HG02642 (cell line): ENCODE results near the gene MYMK.

Source experiments
- ATAC-seq: cut with Tn5 transposase; IDR thresholded peaks from one replicate; pipeline ENCODE4 v1.9.1; 2021; ENCODE audit warnings: mild to moderate bottlenecking; ENCODE audit not compliant: unreplicated experiment, poor library complexity

The MYMK gene

GRCh38 chr9:133558191-133559126 is 33.7 kb upstream of the MYMK start:
- peak; percentile 47 for ATAC-seq

DNA sequence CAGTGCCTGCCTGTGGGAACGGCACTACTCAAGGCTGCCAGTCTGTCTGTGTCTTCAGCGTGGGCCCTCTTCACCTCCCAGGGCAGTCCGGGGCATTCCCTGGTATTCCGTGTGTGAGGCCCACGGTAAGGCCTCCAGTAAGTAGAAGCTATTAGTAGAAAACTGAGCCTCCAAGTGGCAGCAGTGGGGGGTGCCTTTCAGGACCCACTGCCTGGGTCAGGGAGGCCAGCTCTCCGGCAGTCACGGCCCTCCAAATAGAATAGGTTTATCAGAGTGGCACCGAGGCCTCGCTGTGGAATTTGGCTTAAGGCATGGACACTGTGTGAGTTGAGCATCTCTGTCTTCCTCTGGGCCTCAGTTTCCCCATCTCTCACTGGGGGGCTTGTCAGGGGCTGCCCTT is 32.8 kb upstream of the MYMK start:
- no peak for ATAC-seq

GRCh38 chr9:133556354-133556753 is 31.6 kb upstream of the MYMK start:
- no peak for ATAC-seq

- no peak for ATAC-seq
These were observed 30.0 kb upstream of the MYMK start for GRCh38 chr9:133554729-133555128.

- no peak for ATAC-seq
These were observed 29.4 kb upstream of the MYMK start for GRCh38 chr9:133553973-133554713.

DNA sequence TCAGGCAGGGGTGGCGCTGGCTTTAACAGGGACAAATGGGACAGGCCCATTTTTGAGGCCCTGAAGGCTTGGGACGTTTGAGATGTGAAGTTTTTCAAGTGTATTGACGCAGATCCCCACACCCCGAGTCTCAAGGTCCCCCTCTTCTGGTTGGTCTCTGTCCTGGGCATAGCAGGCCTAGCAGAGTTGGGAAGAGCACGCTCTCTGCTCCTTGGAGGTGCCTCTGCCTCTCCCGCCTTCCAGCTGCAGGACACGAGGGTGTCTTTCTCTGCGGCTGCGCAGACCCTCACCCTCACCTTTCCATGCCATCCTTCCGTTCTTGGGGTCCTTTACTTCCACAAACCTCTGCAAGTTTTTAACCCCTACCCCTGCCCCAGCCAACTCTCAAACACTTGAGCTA is 28.4 kb upstream of the MYMK start:
- no peak for ATAC-seq

DNA sequence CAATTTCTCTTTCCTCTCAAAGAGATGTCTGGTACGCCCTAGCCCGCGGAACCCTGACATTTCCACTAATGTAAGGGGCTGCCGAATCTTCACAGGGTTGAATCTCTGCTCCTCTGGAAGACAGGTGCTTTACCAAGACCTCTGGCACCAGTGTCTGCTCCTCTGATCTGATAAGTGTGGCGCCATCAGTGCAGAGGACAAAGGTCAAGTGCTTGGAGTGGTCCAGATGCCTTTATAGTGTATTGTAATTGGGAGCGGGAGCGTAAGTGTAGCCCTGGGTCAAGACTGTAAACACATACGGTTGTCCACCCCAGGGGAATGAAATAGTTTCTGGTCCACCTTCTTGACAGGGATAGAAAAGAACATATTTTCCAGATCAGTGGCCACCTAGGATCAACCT is 27.5 kb upstream of the MYMK start:
- ATAC-seq: no peak

DNA sequence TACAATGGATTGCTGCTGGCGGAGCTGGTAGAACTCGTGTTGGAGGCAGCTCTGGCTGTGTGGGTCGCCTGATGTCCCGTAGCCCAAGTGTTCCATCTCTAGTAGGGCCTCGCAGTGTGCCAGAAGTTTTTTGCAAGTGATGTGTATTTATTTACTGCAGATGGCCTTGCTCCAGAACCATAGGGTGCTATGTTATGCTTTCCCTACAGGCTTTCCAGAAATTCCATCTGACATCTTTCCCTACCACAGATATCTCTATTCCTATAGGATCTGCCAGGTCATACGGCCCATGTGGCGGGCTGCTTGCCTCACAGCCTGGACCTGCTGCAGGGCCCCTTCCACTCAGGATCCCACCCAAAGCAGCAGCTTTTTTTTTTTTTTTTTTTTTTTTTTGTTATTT is 26.7 kb upstream of the MYMK start:
- ATAC-seq: no peak

- no peak for ATAC-seq
These were observed 22.4 kb upstream of the MYMK start for GRCh38 chr9:133547116-133547515.

DNA sequence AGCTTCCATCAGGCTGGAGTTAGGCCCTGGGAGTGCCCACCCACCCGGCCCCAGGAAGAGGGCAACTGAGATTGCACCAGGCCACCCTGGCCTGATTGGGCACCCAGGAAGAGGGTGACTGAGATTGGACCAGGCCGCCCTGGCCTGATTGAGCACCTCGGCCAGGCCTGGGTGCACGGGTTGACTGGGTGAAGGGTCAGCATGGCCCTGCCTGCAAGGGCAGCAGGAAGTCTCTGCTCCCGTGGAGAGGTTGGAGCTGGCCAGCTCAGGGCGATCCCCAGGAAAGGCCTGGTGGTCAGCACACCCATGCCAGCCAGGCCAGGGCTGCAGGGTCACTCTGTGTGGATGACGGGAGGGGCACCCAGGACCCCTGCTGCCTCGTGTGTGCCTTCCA is 21.5 kb upstream of the MYMK start:
- ATAC-seq: no peak

DNA sequence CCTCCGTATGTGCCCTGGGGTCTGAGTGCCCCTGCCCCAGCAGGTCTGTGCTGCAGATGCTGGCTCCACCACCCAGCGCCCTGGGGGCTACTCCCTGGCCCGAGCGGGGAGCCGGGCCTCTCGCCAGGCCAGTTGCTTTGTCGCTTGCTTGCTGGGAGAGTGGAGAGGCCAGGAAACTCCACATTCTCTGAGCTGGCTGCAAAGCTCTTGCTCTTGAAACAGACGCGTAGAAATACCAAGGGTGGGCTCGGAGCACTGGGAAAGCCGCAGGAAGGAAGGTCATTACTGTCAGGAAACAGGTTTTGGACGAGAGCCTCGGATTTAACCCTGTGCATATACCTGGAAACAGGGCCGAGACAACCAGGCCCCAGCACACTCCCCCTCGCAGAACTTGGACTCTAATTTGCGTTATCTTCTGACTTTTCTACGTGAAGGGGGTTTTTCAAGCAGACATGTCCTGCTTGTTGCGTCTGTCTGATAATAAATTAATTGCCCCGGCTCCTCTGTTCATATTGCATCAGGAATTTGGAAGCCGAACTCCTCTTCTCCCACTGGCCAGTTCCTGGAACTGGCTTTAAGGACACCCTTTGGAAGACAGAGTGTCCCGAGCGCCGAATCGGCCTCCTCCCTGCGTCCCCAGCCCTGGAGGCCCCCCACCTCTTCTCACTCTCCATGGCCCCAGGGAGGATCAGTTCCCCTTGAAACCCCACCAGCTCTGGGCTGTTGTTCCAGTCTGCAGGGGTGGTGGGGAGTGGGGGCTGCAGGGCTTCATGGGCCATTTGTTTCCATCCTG is 20.9 kb upstream of the MYMK start:
- ATAC-seq: no peak

DNA sequence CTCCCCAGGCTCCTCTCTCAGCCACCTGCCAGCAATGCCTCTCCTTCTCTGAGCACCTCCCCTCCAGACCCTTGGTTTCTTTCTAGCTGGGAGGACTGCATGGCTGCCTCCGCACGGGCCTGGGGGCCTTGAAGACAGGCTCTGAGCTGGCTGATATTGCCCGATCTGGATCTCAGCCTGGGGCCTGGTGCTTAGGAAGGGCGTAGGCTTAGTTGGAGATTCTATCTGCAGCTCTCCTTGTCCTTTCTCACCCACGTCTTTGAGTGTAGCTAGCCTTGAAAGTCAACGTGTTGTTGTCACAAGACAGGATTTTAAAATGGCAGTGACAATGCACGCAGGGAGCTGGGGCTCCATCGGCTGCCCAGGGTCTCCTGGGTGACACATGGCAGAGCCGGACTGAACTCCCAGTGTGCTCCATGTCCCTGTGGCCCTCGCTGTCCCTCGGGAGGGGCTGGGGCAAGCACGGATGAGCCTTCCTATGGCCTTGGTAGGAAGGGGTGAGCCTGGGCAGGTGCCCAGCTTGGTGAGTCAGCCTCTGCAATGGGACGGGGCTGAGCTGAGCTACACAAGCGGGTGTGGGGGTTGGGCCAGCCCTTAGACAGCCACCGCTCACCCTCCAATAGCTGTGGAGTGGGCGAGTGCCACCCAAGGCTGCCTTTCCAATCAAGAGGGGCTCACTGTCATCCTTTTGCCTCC is 19.2 kb upstream of the MYMK start:
- ATAC-seq: no peak

- ATAC-seq: no peak
These were observed 17.2 kb upstream of the MYMK start for GRCh38 chr9:133542002-133542401.

DNA sequence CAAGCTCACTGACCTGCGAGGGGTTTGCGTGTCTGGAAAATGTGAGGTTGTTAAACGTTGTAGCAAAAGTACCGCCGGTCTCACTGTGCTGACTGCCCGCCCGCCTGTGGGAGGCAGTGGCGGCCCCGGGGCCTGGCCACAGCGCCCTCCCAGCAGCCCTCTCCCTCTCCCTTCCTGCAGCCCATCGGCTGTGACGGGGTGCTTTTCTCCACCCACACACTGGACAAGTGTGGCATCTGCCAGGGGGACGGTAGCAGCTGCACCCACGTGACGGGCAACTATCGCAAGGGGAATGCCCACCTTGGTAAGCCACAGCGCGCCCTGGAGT is 15.9 kb upstream of the MYMK start:
- ATAC-seq: no peak

DNA sequence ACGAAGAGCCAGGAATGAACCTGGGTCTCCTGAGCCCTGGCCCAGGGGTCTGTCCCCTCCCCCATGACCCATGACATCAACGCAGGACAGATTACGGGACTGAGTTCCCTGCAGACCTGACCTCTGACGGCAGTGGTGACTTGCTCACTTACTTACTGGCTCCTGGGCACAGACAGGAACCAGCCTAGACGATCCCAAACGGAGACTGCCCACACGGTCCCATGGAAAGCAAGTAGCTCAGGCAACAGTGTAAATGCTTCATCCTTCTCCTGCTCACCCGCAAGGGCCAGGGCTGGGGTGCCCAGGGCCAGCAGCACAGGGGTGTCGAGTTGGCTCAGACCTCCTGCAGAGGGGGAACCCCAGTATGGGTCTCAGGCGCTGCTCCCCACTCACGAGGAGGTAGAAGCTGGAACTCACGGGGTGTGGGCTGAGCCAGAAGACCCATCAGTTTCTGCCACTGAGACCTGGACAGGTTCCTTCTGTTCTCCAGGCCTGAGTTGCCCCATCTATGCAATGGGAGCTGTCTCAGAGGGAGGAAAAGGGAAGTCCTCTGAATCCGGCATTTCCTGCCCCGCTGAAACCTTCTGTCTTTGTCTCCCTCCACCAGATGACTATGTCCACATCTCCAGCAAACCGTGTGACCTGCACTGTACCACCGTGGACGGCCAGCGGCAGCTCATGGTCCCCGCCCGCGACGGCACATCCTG is 15.4 kb upstream of the MYMK start:
- no peak for ATAC-seq

- no peak for ATAC-seq
These were observed 14.4 kb upstream of the MYMK start for GRCh38 chr9:133538851-133539833.

DNA sequence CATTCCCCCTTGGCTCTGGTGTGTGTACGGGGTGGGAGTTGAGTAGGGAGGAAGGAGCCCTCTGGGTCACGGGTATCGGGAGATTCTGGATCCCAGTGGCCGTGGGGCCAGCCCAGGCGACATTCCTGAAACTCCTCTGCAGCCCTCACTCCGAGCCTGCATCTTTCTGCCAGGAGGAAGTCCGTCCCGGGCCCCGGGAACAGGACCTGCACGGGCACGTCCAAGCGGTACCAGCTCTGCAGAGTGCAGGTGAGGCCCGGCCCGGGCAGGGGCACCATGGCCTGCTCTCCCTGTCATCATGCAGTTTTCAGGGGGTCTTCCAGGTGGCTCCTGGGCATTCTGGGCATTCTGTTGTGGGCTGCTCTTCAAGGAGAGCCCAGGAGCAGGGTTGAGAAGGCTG is 13.4 kb upstream of the MYMK start:
- no peak for ATAC-seq

DNA sequence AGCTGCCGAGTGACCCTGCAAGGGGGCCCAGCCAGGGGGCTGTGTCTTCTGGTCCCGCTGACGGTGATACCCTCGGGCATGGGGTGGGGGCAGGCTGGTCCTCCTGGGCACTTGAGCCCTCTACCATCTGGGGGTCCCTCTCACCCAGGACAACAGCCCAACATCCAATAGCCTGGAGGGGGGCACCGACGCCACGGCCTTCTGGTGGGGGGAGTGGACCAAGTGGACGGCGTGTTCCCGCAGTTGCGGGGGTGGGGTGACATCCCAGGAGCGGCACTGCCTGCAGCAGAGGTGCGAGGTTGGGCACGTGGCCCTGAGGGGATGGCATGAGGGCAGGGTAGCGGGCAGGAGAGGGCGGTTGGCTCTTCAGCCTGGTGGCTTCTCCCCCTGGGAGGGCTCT is 12.5 kb upstream of the MYMK start:
- ATAC-seq: no peak

DNA sequence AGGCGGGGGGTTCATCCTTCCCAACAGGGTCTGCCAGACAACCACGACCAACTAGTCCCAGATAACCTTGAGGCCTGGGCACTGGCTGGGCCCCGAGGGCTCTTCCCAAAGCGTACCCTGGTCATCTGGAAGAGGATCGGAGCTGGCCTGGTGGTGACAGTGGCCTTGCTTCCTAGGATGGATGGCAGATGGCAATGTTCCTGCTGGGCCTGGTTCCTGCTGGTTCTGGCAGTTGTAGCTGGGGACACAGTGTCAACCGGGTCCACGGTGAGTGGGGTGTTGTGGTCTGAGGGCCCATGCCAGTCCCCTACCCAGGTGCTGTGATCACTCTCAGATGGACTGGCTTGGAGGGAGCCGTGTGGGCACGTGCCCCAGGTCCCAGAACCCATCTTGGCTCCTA is 11.8 kb upstream of the MYMK start:
- no peak for ATAC-seq
